Cardiac muscle cell (in vitro differentiated cells and primary cell): ENCODE measurements around the gene JARID2. TPM values are rescaled to one million over a fixed set of nuclear protein-coding genes. Genes with fewer than 3 reads are reported as not detected.
"Not testable (repeated sequence)": the region's sequence is repeated elsewhere in the genome, so short reads cannot be mapped to it uniquely, and the experiment has no call there.

Experiments
- DNase-seq, 2 donors: peaks; one replicate each; pipeline versions ENCODE4 v3.0.0 to v3.0.0-alpha.2; 2010 to 2017; ENCODE audit warnings: low read depth in 1 of 2, low spot score in 1 of 2
- H3K27ac ChIP-seq: fragments of 200-600 bp; sonication (generic); 2 replicates; pipeline ENCODE4 v1.5.1; 2016
- H3K27me3 ChIP-seq: fragments of 200-600 bp; sonication (generic); 2 replicates; pipeline ENCODE4 v1.6.0; 2016; ENCODE audit warnings: control low read depth
- H3K36me3 ChIP-seq: fragments of 200-600 bp; sonication (generic); 2 replicates; pipeline ENCODE4 v1.5.1; 2016; ENCODE audit warnings: control low read depth
- H3K4me1 ChIP-seq: fragments of 200-600 bp; sonication (generic); 2 replicates; pipeline ENCODE4 v1.8.1; 2017; ENCODE audit warnings: low read depth, mild to moderate bottlenecking, mixed run types
- H3K4me3 ChIP-seq: fragments of 200-600 bp; sonication (generic); 2 replicates; pipeline ENCODE4 v1.5.1; 2016; ENCODE audit warnings: mild to moderate bottlenecking
- H3K9me3 ChIP-seq: fragments of 200-600 bp; sonication (generic); 2 replicates; pipeline ENCODE4 v1.5.1; 2017; ENCODE audit warnings: low read depth, mild to moderate bottlenecking, control low read depth
- CTCF ChIP-seq: IDR thresholded peaks from 2 replicates; pipeline ENCODE4 v1.5.1; 2012; ENCODE audit warnings: low read depth, mild to moderate bottlenecking, low read length
- polyA plus RNA-seq: library from polyadenylated mRNA; unstranded; fragments of >200 nt; fragmentation: Nextera tagmentation; extraction: Ambion mirVana; gene quantifications from 2 replicates; pipeline ENCODE4 v1.2.1, GENCODE V29; 2016
- total RNA-seq: library from RNA; depleted of rRNA; stranded (reverse); fragments of >200 nt; gene quantifications from 2 replicates; pipeline ENCODE4 v1.2.3, GENCODE V29; 2016

JARID2 gene
- total and polyA plus RNA-seq, 2 experiments from 2014 or later, result 9.7 to 26.4 TPM

DNA sequence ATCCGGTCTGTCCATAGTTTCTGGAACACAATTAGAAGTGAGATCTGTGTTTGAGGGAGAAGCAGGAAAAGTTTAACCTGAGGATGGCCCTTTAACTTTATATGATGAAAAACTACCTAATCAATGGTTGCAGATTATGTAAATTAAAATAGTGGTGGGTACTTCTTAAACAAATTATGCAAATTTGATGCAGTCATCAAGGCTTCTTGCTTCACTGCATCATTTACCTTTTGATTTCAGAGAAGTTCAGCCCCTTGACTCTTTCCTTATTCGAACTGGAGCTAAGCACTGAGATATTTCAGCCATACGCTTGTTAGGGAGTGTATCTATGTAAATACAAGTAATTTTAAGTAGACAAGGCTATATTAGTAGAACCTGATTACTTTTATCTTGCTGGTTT lies 73.8 kb downstream of the JARID2 start:
- DNase-seq, result no peak
- no peak overlapping the region for H3K27ac ChIP-seq
- no peaks in the 10 kb centered on the region for H3K27me3 ChIP-seq
- H3K36me3 ChIP-seq, result no peaks in the 10 kb centered on the region
- H3K9me3 ChIP-seq, result no peaks in the 10 kb centered on the region
- peaks cover 17% of the 10 kb centered on the region for H3K4me1 ChIP-seq
- TF ChIP-seq CTCF, result no peak
- H3K4me3 ChIP-seq, result no peak overlapping the region

GRCh38 chr6:15320693-15321092 lies 74.8 kb downstream of the JARID2 start:
- no peak overlapping the region for H3K4me3 ChIP-seq
- DNase-seq, result peak in 1 of 2 donors; percentile 33
- H3K36me3 ChIP-seq, result no peaks in the 10 kb centered on the region
- no peaks in the 10 kb centered on the region for H3K9me3 ChIP-seq
- no peak overlapping the region for H3K27ac ChIP-seq
- H3K27me3 ChIP-seq, result no peaks in the 10 kb centered on the region
- peaks cover 17% of the 10 kb centered on the region for H3K4me1 ChIP-seq
- no peak for TF ChIP-seq CTCF

DNA sequence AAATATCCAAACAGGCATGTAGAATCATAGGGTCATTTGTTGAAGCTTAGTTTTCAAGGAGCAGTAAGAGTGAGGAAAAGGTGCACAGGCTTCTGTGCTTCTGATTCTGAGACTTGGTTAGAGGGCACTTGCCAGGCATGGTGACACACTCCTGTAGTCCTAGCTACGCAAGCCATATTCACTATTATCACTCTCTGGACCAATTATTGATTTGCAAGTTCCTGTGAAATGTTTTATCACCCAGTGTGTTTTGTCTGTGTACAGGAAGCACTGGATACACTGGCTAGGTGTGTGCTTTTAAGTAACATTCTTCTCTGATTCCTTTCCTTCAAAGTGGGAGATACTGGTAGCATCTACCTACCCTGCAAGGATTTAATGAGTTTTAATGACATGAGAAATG lies 76.3 kb downstream of the JARID2 start:
- TF ChIP-seq CTCF, result no peak
- H3K4me1 ChIP-seq, result peaks cover 17% of the 10 kb centered on the region
- no peaks in the 10 kb centered on the region for H3K36me3 ChIP-seq
- H3K4me3 ChIP-seq, result no peak overlapping the region
- no peaks in the 10 kb centered on the region for H3K27me3 ChIP-seq
- no peaks in the 10 kb centered on the region for H3K9me3 ChIP-seq
- DNase-seq, result no peak
- H3K27ac ChIP-seq, result no peak overlapping the region

- no peak for DNase-seq
- Histone ChIP-seq H3K36me3 (no peaks in the 10 kb centered on the region), H3K27ac (no peak overlapping the region), H3K27me3 (no peaks in the 10 kb centered on the region), H3K9me3 (no peaks in the 10 kb centered on the region), H3K4me1 (peaks cover 15% of the 10 kb centered on the region), H3K4me3 (no peak overlapping the region)
- TF ChIP-seq CTCF, result no peak
Observed at GRCh38 chr6:15322781-15323536, 77.1 kb downstream of the JARID2 start.

DNA sequence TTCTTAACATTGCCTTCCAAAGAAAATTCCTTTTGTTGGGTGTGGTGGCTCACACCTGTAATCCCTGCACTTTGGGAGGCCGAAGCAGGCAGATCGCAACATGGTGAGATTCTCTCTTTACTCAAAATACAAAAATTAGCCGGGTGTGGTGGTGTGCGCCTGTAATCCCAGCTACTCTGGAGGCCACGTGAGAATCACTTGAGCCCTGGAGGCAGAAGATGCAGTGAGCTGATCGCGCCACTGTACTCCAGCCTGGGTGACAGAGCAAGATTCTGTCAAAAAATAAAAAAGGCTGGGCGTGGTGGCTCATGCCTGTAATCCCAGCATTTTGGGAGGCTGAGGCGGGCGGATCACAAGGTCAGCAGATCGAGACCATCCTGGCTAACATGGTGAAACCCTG lies 77.7 kb downstream of the JARID2 start:
- H3K4me1 ChIP-seq, H3K4me3 ChIP-seq, H3K27ac ChIP-seq, DNase-seq, H3K36me3 ChIP-seq, H3K9me3 ChIP-seq, H3K27me3 ChIP-seq: not testable (repeated sequence)

DNA sequence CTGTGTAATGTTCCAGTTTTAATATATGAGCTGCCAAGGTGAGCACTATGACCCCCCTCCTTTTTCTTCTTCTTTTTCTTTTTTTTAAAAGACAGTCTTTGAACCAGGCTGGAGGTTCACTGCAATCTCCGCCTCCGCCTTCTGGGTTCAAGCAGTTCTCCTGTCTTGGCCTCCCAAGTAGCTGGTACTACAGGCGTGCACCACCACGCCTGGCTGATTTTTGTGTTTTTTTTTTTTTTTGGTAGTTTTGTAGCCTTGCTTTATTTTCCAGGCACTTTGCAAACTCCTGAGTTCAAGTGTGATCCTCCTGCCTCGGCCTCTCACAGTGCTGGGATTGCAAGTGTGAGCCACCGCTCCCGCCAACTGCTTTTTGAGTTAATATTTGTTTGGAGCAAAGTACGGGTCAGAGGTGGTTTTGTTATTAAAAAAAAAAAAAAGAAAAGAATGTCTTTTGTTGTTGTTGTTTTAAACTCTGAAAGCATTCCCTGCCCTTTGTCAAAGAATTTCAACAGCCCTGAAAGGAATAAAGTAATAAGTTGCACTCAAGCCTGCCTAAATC lies 78.6 kb downstream of the JARID2 start:
- no peak for TF ChIP-seq CTCF
- H3K4me3 ChIP-seq, result no peak overlapping the region
- DNase-seq, result no peak
- H3K27me3 ChIP-seq, result no peaks in the 10 kb centered on the region
- H3K4me1 ChIP-seq, result peaks cover 6% of the 10 kb centered on the region
- H3K36me3 ChIP-seq, result no peaks in the 10 kb centered on the region
- H3K9me3 ChIP-seq, result no peaks in the 10 kb centered on the region
- H3K27ac ChIP-seq, result no peak overlapping the region
